Adipose tissue (tissue), 3 donors: ENCODE results near the gene VCAN. TPM values are rescaled to one million over a fixed set of nuclear protein-coding genes. Genes with fewer than 3 reads are reported as not detected.

ENCODE experiments used
- H3K27ac ChIP-seq: one replicate; pipeline ENCODE4 v1.5.1; 2013; ENCODE audit warnings: low read depth, low read length
- WGBS, 3 donors: extraction: QIAGEN DNeasy Blood & Tissue Kit; methylation state at CpG; one replicate each; pipeline ENCODE4 v1.1.7; 2013; 5-methylcytosine and 5-hydroxymethylcytosine counted together
- polyA plus RNA-seq, 3 donors: library from polyadenylated mRNA; stranded (reverse); fragments of 200-250 nt; gene quantifications; one replicate each; pipeline ENCODE4 v1.2.3, GENCODE V29; 2013
- donor health status: healthy with polysubstance abuse.
- donor health status: Bipolar disorder and iron deficiency.
- donor health status: healthy.

VCAN gene
- polyA plus RNA-seq, 3 donors = 5.0 to 45.3 (median 6.6) TPM

- H3K27ac ChIP-seq = no peak overlapping the region
- WGBS, 3 donors = 55 to 97% (median 83%) methylated on average over 1 of the region's 1 CpG
Measured at GRCh38 chr5:83453937-83454336, 17.6 kb upstream of the VCAN start.

- WGBS, 3 donors = 71 to 78% (median 77%) methylated on average over 3 of the region's 3 CpGs
- H3K27ac ChIP-seq = no peak overlapping the region
Measured at GRCh38 chr5:83464261-83464660, 7.3 kb upstream of the VCAN start.

- 40 to 52% (median 44%) methylated on average over 9 of the region's 9 CpGs for WGBS, 3 donors
- H3K27ac ChIP-seq = no peak overlapping the region
Measured at GRCh38 chr5:83467371-83468035, 4.0 kb upstream of the VCAN start.

GRCh38 chr5:83469075-83469474, 2.5 kb upstream of the VCAN start:
- H3K27ac ChIP-seq = no peak overlapping the region

GRCh38 chr5:83470526-83471404, 779 bp upstream of the VCAN start:
- 15 to 22% (median 18%) methylated on average over 15 of the region's 15 CpGs for WGBS, 3 donors
- H3K27ac ChIP-seq = no peak overlapping the region

GRCh38 chr5:83472213-83472507, 616 bp downstream of the VCAN start:
- 0 to 3% (median 2%) methylated on average over 5 of the region's 5 CpGs for WGBS, 3 donors
- no peak overlapping the region for H3K27ac ChIP-seq

- H3K27ac ChIP-seq = no peak overlapping the region
- WGBS, 3 donors = 0 to 1% (median 1%) methylated on average over 51 to 54 of the region's 54 CpGs
Measured at GRCh38 chr5:83472508-83473345, 1.2 kb downstream of the VCAN start.

- H3K27ac ChIP-seq = peak overlapping the region; percentile 87
- WGBS, 3 donors = 1% methylated on average over 41 to 42 of the region's 42 CpGs
Measured at GRCh38 chr5:83473346-83474160, 2.0 kb downstream of the VCAN start.

- peak overlapping the region; percentile 87 for H3K27ac ChIP-seq
- WGBS, 3 donors = 0 to 1% (median 1%) methylated on average over 43 to 46 of the region's 46 CpGs
Measured at GRCh38 chr5:83474161-83474796, 2.7 kb downstream of the VCAN start.

- WGBS, 3 donors = 21 to 36% (median 27%) methylated on average over 8 of the region's 8 CpGs
- no peak overlapping the region for H3K27ac ChIP-seq
Measured at GRCh38 chr5:83474991-83475390, 3.4 kb downstream of the VCAN start.

GRCh38 chr5:83475391-83475863, 3.9 kb downstream of the VCAN start:
- no peak overlapping the region for H3K27ac ChIP-seq
- 34 to 35% (median 35%) methylated on average over 5 of the region's 5 CpGs for WGBS, 3 donors

GRCh38 chr5:83475935-83476814, 4.6 kb downstream of the VCAN start:
- no peak overlapping the region for H3K27ac ChIP-seq
- WGBS, 3 donors = 49 to 75% (median 71%) methylated on average over 5 of the region's 5 CpGs

GRCh38 chr5:83482961-83483360, 11.4 kb downstream of the VCAN start:
- 62 to 96% (median 88%) methylated on average over 1 of the region's 1 CpG for WGBS, 3 donors
- no peak overlapping the region for H3K27ac ChIP-seq

- 78 to 88% (median 87%) methylated on average over 2 of the region's 2 CpGs for WGBS, 3 donors
- H3K27ac ChIP-seq = no peak overlapping the region
Measured at GRCh38 chr5:83484294-83484693, 12.8 kb downstream of the VCAN start.

- H3K27ac ChIP-seq = no peak overlapping the region
- 84 to 92% (median 91%) methylated on average over 4 of the region's 4 CpGs for WGBS, 3 donors
Measured at GRCh38 chr5:83485842-83486241, 14.3 kb downstream of the VCAN start.

- WGBS, 3 donors = 60 to 95% (median 80%) methylated on average over 1 of the region's 1 CpG
- H3K27ac ChIP-seq = no peak overlapping the region
Measured at GRCh38 chr5:83487155-83487554, 15.6 kb downstream of the VCAN start.

- H3K27ac ChIP-seq = no peak overlapping the region
- 31 to 46% (median 34%) methylated on average over 1 of the region's 1 CpG for WGBS, 3 donors
Measured at GRCh38 chr5:83488271-83488670, 16.7 kb downstream of the VCAN start.
